Stimulated activated CD8-positive, alpha-beta memory T cell treated with anti-CD3 and anti-CD28 coated beads, Interleukin-12 subunit alpha, Interleukin-12 subunit beta, amount 100 ng/mL, for 24 hours (primary cell): ENCODE data around the gene HIBCH.
"Not testable (repeated sequence)": the region's sequence is repeated elsewhere in the genome, so short reads cannot be mapped to it uniquely, and the experiment has no call there.

Source experiments
- DNase-seq: peaks from one replicate; pipeline ENCODE4 v3.0.0-alpha.2; 2020; ENCODE audit errors: extremely low read depth

The HIBCH gene

DNA sequence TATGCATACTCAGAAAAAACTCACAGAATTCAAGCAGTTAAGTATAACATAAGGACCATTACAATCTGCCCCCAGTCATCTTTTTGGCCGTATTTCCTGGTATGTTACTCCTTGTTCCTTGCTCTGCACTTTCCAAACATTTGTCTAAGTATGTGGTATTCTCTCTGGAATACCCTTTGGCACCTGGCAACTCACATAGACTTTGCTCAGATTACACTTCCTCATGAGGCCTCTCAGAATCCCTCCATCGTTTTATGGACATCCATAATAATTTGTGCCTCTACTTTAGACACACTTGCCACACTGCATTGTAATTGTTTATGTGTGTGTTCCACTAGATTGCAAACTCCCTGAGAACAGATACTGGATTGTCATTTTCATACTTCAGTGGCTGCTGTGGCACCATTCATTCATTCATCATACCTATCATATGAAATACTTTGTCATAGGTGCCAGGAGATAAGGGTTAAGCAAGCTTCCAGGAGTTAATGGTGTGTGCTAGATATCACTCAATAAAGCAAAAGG lies 84.0 kb downstream of the HIBCH start:
- no peak for DNase-seq

DNA sequence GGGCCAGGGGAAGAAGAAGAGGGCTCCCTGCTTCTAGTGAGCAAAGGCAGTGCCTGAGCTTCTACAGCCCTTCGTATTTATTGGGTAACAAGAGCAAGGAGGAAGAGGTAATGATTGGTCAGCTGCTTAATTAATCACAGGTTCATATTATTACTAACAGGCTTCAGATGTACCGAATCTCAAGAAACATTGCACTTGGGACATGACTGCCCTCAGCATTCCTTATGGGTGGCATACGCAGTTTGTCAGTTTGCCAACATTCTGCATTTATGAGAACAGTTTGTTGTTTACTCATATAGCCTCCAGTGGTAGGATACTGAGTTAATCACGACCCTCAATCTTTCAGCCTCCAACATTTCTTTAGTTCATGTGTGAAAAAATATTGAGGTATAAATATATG lies 84.5 kb downstream of the HIBCH start:
- DNase-seq, result no peak

- DNase-seq, result not testable (repeated sequence)
Observed at GRCh38 chr2:190223989-190224388, 95.6 kb downstream of the HIBCH start.

DNA sequence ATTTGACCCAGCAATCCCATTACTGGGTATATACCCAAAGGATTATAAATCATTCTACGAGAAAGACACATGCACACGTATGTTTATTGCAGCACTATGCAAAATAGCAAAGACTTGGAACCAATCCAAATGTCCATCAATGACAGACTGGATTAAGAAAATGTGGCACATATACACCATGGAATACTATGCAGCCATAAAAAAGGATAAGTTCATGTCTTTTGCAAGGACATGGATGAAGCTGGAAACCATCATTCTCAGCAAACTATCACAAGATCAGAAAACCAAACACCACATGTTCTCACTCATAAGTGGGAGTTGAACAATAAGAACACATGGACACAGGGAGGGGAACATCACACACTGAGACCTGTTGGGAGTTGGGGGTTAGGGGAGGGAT lies 96.9 kb downstream of the HIBCH start:
- not testable (repeated sequence) for DNase-seq

DNA sequence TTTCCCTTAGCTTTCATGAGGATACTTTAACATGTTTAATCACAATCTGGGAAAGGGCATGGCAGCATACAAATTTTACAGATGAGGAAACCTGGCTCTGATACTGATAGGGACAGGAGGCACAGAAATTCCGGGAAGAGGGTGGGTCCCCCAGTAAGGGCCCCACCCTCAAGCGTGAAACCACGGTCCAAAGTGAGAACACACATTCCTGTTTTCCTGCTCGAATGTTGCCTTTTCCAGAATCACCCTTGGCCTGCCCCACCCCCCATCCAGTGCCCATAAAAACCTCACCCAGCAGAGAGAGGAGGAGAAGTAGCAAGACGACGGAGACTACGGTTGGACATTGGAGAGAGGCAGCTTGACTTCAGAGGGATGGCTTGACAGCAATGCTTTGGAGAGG lies 98.2 kb downstream of the HIBCH start:
- no peak for DNase-seq

DNA sequence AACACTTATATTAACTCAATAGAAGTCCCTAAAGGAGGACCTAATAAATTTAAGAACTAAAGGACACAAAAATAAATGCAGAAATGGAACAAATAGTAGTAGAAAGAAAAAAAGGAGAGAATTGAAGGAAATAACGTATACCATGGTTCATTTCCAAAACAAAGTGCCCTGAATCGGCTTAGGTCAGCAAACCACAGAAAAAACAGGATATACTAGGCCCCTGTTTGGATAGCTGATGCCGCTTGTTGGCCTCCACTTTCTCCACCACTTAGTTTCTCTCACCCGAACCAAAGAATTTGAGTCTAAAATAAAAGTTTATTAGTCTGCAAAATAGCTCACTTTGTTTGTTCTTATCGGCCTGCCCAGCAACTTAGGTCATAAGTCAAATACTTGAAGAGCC lies 100.4 kb downstream of the HIBCH start:
- no peak for DNase-seq

GRCh38 chr2:190217616-190218015 lies 102.0 kb downstream of the HIBCH start:
- no peak for DNase-seq

DNA sequence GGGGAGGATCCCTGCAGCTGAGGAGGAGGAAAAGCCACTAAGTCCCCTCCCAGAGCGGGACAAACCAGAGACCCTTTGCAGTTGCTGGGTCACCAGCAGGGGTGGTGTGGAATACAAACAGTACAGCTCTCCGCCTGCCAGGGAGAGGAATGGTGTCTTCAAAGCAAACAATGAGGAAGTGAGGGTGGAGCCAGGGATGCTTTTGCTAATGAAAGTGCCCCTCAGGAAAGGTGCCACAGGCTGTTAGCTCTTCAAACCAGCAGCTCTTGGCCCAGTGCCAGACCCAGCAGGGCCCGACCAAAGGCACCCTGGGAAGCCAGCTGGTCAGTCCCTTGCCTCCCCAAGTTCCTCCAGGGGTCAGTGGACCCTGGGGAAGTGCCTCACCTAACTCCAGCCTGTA lies 102.8 kb downstream of the HIBCH start:
- DNase-seq, result no peak

GRCh38 chr2:190215620-190216019 lies 104.0 kb downstream of the HIBCH start:
- no peak for DNase-seq

GRCh38 chr2:190214426-190215194 lies 105.0 kb downstream of the HIBCH start:
- no peak for DNase-seq

DNA sequence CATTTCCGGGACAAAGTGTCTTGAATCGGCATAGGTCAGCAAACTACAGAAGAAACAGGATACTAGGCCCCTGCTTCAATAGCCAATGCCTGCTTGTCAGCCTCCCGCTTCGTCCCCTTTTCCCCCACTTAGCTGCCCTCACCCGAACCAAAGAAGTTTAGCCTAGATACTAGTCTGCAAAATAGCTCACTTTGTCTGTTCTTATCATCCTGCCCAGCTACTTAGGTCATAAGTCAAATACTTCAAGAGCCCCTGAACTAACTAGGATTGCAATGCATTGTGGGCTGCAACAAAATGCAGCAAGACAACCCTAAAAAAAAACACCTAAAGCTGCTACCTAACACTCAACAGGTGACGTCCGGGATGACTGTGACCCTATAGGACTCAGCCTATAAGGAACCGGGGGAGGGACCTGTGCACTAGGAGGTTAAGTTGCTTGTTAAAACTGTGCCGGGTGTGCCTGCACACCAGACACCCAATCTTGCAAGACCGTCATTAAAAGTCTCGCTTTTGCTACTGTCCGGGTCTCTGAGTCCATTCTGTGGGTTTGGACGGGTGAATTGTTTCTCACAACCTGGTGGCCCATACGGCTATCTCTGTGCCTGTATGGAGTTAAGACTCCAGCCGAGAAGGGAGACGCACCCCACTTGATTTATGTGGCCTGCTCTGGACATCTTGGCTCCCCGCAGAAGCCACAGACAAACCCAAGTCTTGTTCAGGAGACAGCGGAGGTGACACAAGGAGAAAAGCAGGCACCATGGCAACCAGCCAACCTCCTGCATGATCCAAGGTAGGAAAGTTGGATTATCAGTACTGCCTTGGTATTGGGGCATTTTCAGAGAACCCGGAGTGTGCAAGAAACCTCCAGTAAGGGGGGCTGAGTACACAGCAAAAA lies 105.9 kb downstream of the HIBCH start:
- DNase-seq, result no peak

DNA sequence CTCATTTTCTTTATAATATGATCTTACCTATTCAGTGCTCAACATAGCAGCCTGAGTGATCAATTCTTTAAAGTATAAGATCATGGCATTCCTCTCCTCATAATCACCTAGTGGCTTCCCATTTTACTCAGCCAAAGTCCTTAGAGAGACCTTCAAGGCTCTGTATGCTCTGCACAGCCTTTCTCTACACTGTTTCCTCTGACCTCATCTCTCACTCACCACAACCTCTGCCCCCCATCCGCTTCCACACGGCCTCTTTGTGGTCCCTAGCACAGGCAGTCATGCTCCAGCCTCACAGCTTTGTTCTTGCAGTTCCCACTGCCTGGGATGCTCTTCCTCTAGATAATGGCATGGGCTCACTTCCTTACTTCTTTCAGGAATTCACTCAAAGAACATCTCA lies 109.2 kb downstream of the HIBCH start:
- no peak for DNase-seq

GRCh38 chr2:190209559-190209958 lies 110.1 kb downstream of the HIBCH start:
- DNase-seq, result no peak

GRCh38 chr2:190207930-190208329 lies 111.7 kb downstream of the HIBCH start:
- no peak for DNase-seq

DNA sequence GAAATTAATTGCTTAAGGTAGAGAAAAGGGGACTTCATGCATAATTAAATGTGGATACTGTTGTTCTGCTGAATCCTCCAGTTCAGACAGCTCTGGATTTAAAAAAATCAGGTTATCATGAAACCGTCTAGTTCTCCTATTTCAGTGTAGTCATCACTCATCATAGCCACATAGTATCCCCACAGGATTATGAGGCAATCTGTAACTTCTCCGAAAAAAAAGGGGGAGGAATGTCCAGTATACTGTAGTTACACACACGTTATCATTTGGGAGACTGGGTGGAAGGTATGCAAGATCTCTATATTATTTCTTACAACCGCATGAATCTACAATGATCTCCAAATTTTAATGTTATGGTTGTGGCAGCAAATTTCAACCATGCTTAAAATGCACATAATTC lies 114.0 kb downstream of the HIBCH start:
- DNase-seq, result no peak

- no peak for DNase-seq
Observed at GRCh38 chr2:190202604-190203003, 117.0 kb downstream of the HIBCH start.

GRCh38 chr2:190202018-190202417 lies 117.6 kb downstream of the HIBCH start:
- DNase-seq, result no peak

DNA sequence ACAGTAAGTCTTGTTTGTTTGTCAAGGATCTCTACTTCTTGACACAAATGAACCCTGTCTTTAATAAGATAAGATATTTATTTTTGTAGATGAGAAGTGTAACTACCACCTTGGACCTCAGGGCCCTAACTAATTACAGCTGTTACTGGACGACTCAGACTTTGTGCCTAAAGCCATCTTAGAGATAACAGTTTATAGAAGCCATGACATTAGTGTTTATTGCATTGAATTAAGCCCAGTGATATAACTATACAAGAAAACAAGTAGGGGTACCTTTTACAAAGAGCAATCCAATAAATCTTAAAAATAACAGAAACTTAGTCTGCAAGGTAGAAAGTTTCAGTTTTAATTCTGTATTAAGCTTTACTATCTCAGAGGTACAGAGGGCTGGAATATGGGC lies 119.0 kb downstream of the HIBCH start:
- no peak for DNase-seq

GRCh38 chr2:190199530-190199929 lies 120.1 kb downstream of the HIBCH start:
- DNase-seq, result no peak

GRCh38 chr2:190199109-190199508 lies 120.5 kb downstream of the HIBCH start:
- DNase-seq, result no peak

DNA sequence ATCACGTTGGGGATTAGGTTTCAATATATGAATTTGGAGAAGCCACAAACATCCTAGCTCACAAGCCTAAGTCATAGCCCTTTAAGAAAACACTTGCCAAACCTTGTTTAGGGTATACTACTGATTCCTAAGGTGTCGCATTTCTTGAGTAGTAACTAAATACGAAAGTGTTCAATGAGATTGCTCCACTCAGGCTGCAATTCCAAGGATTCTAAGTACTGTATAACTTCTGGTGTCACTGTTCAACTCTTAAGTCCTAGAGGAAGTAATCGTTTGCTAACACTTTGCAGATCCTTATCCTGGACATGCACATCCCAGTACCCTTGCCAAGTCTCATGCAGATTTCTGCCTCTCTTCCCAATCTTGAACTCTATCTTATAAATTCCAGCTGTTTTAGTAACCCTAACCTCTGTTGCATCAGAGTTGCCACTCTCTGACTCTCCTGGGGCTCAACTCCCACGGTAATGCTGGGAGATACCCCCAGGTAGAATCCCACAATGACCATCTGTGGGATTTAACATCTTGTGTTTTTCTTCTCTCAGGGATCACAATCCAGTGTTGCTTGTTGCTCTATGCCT lies 122.4 kb downstream of the HIBCH start:
- no peak for DNase-seq

- DNase-seq, result no peak
Observed at GRCh38 chr2:190190507-190191162, 129.0 kb downstream of the HIBCH start.
